Measurements from ENCODE around the gene EME2.

EME2 gene

GRCh38 chr16:1762879-1763520 is 9.6 kb upstream of the EME2 start:
- DNase-seq (ENCODE audit: insufficient read length, low spot score) = no peak
- no peak for FAIRE-seq
- TF ChIP-seq CTCF (IDR thresholded peaks at IDR 0.05; ENCODE audit: insufficient read depth, missing control alignments) = no peak

GRCh38 chr16:1763521-1764511 is 8.8 kb upstream of the EME2 start:
- TF ChIP-seq CTCF (IDR thresholded peaks at IDR 0.05; ENCODE audit: insufficient read depth, missing control alignments) = peak; percentile 12
- FAIRE-seq (no peak), DNase-seq (ENCODE audit: insufficient read length, low spot score) (no peak)

GRCh38 chr16:1764971-1765370 is 7.6 kb upstream of the EME2 start:
- no peak for TF ChIP-seq CTCF (IDR thresholded peaks at IDR 0.05; ENCODE audit: insufficient read depth, missing control alignments)
- DNase-seq (ENCODE audit: insufficient read length, low spot score) (no peak), FAIRE-seq (no peak)

- FAIRE-seq = no peak
- DNase-seq (ENCODE audit: insufficient read length, low spot score) = no peak
- TF ChIP-seq CTCF (IDR thresholded peaks at IDR 0.05; ENCODE audit: insufficient read depth, missing control alignments) = no peak
These were observed 6.8 kb upstream of the EME2 start for GRCh38 chr16:1765826-1766225.

GRCh38 chr16:1766231-1766630 is 6.4 kb upstream of the EME2 start:
- TF ChIP-seq CTCF (IDR thresholded peaks at IDR 0.05; ENCODE audit: insufficient read depth, missing control alignments) = no peak
- DNase-seq (ENCODE audit: insufficient read length, low spot score) (no peak), FAIRE-seq (no peak)

GRCh38 chr16:1766701-1767100 is 5.9 kb upstream of the EME2 start:
- no peak for TF ChIP-seq CTCF (IDR thresholded peaks at IDR 0.05; ENCODE audit: insufficient read depth, missing control alignments)
- FAIRE-seq = no peak
- no peak for DNase-seq (ENCODE audit: insufficient read length, low spot score)
